Smooth muscle cell (in vitro differentiated cells): Measurements from ENCODE around the gene NPLOC4. TPM values are rescaled to one million over a fixed set of nuclear protein-coding genes. Genes with fewer than 3 reads are reported as not detected.

ENCODE experiments used
- DNase-seq: peaks from one replicate; lab custom pipeline; 2025; ENCODE audit not compliant: unreplicated experiment; lab: John Stamatoyannopoulos, UW
- H2AFZ ChIP-seq: fragments of 200-600 bp; sonication (generic); 2 replicates; pipeline ENCODE4 v1.6.0; 2016; ENCODE audit warnings: antibody characterized with exemption, low read depth, mild to moderate bottlenecking
- H3F3A ChIP-seq: fragments of 200-600 bp; sonication (generic); 2 replicates; pipeline ENCODE4 v1.6.0; 2017; ENCODE audit warnings: antibody characterized with exemption, low read depth
- H3K27ac ChIP-seq: fragments of 200-600 bp; sonication (generic); 2 replicates; pipeline ENCODE4 v1.5.1; 2016; ENCODE audit warnings: low read depth, mild to moderate bottlenecking
- H3K27me3 ChIP-seq: fragments of 200-600 bp; sonication (generic); 2 replicates; pipeline ENCODE4 v1.6.1; 2016; ENCODE audit warnings: low read depth, mild to moderate bottlenecking
- H3K36me3 ChIP-seq: fragments of 200-600 bp; sonication (generic); 2 replicates; pipeline ENCODE4 v1.5.1; 2016; ENCODE audit warnings: low read depth
- H3K4me1 ChIP-seq: fragments of 200-600 bp; sonication (generic); 2 replicates; pipeline ENCODE4 v1.5.1; 2016; ENCODE audit warnings: low read depth
- H3K4me2 ChIP-seq: fragments of 200-600 bp; sonication (generic); 2 replicates; pipeline ENCODE4 v1.6.0; 2016; ENCODE audit warnings: mild to moderate bottlenecking
- H3K4me3 ChIP-seq: fragments of 200-600 bp; sonication (generic); 2 replicates; pipeline ENCODE4 v1.5.1; 2016; ENCODE audit warnings: mild to moderate bottlenecking
- H3K79me2 ChIP-seq: fragments of 200-600 bp; sonication (generic); 2 replicates; pipeline ENCODE4 v1.6.0; 2016; ENCODE audit warnings: low read depth, mild to moderate bottlenecking
- H3K9ac ChIP-seq: fragments of 200-600 bp; sonication (generic); 2 replicates; pipeline ENCODE4 v1.6.0; 2016; ENCODE audit warnings: low read depth
- H3K9me3 ChIP-seq: fragments of 200-600 bp; sonication (generic); replicated peaks from 2 replicates; pipeline ENCODE4 v1.5.1; 2016; ENCODE audit warnings: low read depth
- H4K20me1 ChIP-seq: fragments of 200-600 bp; sonication (generic); 2 replicates; pipeline ENCODE4 v1.6.0; 2016; ENCODE audit warnings: low read depth
- WGBS: methylation state at CpG from one replicate; pipeline ENCODE4 v1.1.7; 2016; ENCODE audit warnings: low lambda C conversion rate; 5-methylcytosine and 5-hydroxymethylcytosine counted together
- polyA plus RNA-seq: library from polyadenylated mRNA; unstranded; fragments of >200 nt; fragmentation: Nextera tagmentation; extraction: Ambion mirVana; gene quantifications from 2 replicates; pipeline ENCODE4 v1.2.1, GENCODE V29; 2016
- total RNA-seq: library from RNA; depleted of rRNA; stranded (reverse); fragments of >200 nt; gene quantifications from 2 replicates; pipeline ENCODE4 v1.2.3, GENCODE V29; 2014
- TF ChIP-seq, protein P1 (sequence below): fragments of 200-600 bp; sonication (generic); IDR thresholded peaks from 2 replicates; pipeline ENCODE4 v1.5.1; 2017; ENCODE audit warnings: borderline replicate concordance, mild to moderate bottlenecking, antibody characterized with exemption; ENCODE audit not compliant: insufficient read depth, poor library complexity, severe bottlenecking

NPLOC4 gene
- total and polyA plus RNA-seq, 2 experiments from 2014 or later: 58.1 to 60.9 TPM

DNA sequence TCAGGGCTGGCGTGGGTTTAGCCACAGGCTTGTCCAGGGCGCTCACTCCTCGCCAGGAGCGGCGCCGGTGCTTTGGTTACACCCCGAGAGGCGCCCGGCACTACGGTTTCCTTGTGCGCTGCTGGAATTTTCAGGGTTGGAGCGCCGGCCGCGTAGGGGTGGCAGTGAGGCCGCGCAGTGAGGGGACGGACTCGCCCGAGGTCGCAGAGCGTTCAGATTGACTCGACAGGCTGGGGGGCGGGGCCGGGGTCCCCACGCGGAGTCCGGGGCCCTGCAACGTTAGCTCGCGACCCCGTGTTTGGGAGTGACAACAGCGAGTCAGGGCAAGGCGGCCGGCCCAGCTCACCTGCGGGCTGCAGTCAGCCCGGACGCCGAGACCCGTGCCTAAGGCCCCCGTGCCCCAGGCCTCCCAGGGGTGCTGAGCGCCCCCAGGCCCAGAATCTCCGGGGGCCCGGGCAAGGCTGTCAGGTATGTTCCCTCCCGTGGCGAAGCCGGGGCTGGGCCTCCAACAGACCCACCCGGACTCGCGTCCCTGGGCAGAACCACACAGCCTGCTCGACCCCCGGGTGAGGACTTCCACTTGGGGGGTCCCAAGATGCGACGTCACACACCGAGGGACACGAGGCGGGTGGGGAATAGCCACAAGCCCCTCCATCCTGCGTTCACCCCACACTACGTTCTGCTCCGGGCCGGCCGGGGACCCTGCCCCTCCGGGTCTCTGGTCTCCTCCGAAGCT is 123.0 kb downstream of the NPLOC4 start:
- peaks cover 3% of the 10 kb centered on the region for H3K36me3 ChIP-seq
- H3K4me2 ChIP-seq: peak overlapping the region; percentile 99
- peak overlapping the region; percentile 92 for H3K27ac ChIP-seq
- H3K4me1 ChIP-seq: peaks cover 41% of the 10 kb centered on the region
- peak overlapping the region; percentile 75 for H3K9ac ChIP-seq
- WGBS: under 1% methylated on average over 49 of the region's 64 CpGs
- H3F3A ChIP-seq: peaks cover 61% of the 10 kb centered on the region
- peaks cover 72% of the 10 kb centered on the region for H4K20me1 ChIP-seq
- H3K9me3 ChIP-seq: no peaks in the 10 kb centered on the region
- H3K4me3 ChIP-seq: peak overlapping the region; percentile 61
- peak; percentile 66 for DNase-seq
- no peaks in the 10 kb centered on the region for H3K27me3 ChIP-seq
- H2AFZ ChIP-seq: no peak overlapping the region
- TF ChIP-seq, protein P1, sequence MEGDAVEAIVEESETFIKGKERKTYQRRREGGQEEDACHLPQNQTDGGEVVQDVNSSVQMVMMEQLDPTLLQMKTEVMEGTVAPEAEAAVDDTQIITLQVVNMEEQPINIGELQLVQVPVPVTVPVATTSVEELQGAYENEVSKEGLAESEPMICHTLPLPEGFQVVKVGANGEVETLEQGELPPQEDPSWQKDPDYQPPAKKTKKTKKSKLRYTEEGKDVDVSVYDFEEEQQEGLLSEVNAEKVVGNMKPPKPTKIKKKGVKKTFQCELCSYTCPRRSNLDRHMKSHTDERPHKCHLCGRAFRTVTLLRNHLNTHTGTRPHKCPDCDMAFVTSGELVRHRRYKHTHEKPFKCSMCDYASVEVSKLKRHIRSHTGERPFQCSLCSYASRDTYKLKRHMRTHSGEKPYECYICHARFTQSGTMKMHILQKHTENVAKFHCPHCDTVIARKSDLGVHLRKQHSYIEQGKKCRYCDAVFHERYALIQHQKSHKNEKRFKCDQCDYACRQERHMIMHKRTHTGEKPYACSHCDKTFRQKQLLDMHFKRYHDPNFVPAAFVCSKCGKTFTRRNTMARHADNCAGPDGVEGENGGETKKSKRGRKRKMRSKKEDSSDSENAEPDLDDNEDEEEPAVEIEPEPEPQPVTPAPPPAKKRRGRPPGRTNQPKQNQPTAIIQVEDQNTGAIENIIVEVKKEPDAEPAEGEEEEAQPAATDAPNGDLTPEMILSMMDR: no peak
- peaks cover 64% of the 10 kb centered on the region for H3K79me2 ChIP-seq

DNA sequence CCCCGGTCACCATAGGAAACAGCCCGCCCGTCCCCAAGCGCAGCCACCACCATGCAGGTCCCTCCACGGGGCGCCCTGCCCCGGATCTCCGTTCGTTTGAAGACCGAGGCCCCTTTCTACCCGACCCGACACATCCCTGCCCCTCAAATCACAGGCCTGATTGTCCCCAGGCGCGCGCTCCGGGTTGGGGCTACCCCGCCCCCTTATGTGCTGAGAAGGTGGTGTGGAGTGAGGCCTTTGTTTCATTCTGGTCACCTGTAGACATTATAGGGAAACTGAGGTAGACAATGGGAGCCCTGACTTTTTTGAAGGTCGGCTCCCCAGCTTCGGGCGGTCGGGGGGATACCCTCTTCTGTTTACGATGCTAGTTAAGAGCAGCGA is 123.5 kb downstream of the NPLOC4 start:
- Histone ChIP-seq H3F3A (peaks cover 59% of the 10 kb centered on the region), H3K4me2 (peak overlapping the region; percentile 99), H3K79me2 (peaks cover 65% of the 10 kb centered on the region), H3K9ac (peak overlapping the region; percentile 75), H3K4me3 (peak overlapping the region; percentile 61), H4K20me1 (peaks cover 72% of the 10 kb centered on the region), H3K36me3 (peaks cover 3% of the 10 kb centered on the region), H3K4me1 (peaks cover 36% of the 10 kb centered on the region), H3K9me3 (no peaks in the 10 kb centered on the region), H2AFZ (no peak overlapping the region), H3K27me3 (no peaks in the 10 kb centered on the region), H3K27ac (peak overlapping the region; percentile 92)
- TF ChIP-seq, protein P1: no peak
- peak; percentile 66 for DNase-seq
- under 1% methylated on average over 19 of the region's 23 CpGs for WGBS

DNA sequence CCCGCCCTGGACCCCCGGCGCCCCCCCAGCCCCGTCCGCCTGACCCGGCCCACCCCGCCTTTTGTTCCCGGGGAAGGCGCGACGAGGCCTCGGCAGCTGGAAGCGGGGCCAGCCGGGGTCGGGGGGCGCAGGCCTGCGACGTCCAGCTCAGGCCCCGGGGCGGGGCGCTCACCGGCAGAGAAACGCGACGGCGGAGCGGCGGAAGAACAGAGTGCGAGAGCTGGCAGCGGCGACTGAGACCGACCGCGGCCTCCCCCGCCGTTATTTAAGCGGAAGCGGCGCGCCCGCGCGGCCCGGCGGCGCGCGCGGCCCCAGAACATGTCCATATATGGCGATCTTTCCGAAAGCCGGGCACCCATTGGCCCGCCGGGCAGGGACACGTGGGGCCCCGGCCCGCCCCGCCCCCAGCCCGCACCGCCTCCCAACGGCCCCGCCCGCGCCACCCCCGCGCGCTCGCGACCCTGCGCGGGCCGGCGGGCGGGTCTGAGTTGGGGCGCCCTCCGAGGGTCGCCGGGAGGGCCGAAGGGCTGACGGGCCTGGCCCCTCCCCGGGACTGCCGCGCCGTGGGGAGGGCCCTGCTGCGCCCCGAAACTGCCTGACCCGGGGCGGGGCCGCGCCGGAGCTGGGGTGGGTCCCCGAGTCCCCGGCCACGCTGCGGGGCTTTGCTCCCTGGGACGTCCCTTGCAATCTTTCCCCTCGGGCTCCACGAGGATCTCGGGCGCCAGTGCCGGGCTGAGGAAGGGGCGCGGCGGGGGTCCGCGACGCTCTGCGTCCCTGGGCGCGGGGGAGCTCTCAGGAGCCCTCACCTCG is 124.1 kb downstream of the NPLOC4 start, which contains the start of gene ACTG1:
Gene ACTG1, minus strand, starts transcription at position 238 of the 810 bp plus-strand sequence. CDS start 445 bp downstream, outside the sequence.
- Histone ChIP-seq H3K4me3 (peak within 1 kb of the TSS; percentile 96), H3K9ac (peak within 1 kb of the TSS; percentile 75), H3K36me3 (peaks cover 3% of the 10 kb centered on the region), H3F3A (peaks cover 57% of the 10 kb centered on the region), H3K4me1 (peaks cover 31% of the 10 kb centered on the region), H3K27ac (peak within 1 kb of the TSS; percentile 92), H3K79me2 (peaks cover 62% of the 10 kb centered on the region), H3K4me2 (peak within 1 kb of the TSS; percentile 99), H4K20me1 (peaks cover 72% of the 10 kb centered on the region), H2AFZ (no peak within 1 kb of the TSS), H3K27me3 (no peaks in the 10 kb centered on the region), H3K9me3 (no peaks in the 10 kb centered on the region)
- under 1% methylated on average over 49 of the region's 111 CpGs for WGBS
- TF ChIP-seq, protein P1: no peak
- DNase-seq: peak; percentile 80
